Stimulated activated CD8-positive, alpha-beta memory T cell treated with anti-CD3 and anti-CD28 coated beads, Interleukin-15, amount 100 ng/mL, for 1 hour (primary cell): ENCODE data around the gene NAT10.

Source experiments
- DNase-seq: peaks from one replicate; pipeline ENCODE4 v3.0.0-alpha.2; 2020; ENCODE audit warnings: low read depth

The NAT10 gene

DNA sequence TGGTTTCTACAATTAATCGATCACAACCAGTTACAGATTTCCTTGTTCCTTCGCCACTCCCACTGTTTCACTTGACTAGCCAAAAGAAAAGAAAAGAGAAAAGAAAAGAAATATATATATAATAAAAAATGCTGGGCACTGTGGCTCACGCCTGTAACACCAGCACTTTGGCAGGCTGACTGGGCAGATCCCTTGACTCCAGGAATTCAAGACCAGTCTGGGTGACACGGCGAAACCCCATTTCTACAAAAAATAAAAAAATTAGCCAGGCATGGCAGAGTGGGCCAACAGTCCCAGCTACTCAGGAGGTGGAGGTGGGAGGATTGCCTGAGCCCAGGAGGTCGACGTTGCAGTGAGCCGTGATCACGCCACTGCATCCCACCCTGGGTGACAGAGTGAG, 83.8 kb downstream of the NAT10 start:
- no peak for DNase-seq

DNA sequence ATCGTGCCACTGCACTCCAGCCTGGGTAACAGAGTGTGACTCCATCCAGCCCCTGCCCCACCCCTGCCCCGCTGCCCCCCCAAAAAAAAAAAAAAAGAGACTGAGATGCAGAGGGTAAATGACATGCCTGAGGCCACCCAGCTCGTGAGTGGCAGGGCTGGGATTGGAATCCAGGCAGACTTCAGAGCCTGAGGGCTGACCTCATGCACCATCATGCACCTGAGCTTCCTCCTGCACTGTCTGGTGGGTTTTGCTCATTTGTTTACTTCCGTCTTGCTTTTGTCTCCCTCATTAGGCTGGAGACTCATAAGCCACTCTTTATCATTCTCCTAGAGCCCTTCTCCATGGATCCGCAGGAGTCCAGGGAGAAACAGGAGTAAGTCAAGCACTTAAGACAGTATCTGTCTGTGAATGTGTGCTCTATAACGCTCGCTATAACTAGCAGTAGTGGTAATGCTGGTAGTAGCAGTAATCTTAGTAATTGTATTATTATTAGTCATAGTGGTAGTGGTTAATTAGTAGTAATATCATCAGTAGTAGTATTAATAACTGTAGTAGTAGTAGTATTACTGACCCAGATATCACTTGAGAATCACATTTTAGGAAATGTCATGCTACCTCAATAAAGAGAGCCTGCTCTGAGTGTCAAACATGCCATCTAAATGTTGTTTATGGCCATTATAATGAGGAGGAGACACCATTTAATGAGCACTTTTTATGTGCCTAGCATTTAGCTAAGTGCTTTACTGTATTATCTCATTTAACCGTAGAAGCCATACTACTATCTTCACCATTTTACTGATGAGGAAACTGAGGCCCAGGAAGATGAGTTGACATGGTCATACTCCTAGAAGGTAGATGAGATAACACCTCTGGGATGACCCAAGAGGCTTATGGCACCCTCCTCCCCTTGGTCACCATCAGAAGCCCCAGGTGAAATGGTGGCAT, 85.0 kb downstream of the NAT10 start:
- DNase-seq, result no peak

DNA sequence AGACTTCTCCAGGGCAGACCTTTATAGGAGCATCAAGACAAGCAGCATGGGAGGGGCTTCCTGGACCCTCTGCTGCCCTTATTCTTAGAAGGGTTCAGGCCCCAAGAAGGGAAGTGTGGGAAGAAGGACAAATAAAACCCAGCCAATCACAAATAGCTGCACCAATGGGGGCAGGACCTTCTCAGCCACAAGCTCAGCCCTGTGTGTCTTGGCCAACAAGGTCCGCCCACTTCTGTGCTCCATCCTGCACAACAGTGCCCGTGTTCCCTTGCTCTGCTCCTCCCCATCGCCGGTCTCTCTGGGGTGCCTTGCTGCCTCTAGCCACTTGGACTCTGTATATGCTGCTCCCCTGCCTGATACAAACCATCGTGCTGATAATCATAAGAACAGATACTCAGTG, 86.1 kb downstream of the NAT10 start:
- DNase-seq, result no peak

DNA sequence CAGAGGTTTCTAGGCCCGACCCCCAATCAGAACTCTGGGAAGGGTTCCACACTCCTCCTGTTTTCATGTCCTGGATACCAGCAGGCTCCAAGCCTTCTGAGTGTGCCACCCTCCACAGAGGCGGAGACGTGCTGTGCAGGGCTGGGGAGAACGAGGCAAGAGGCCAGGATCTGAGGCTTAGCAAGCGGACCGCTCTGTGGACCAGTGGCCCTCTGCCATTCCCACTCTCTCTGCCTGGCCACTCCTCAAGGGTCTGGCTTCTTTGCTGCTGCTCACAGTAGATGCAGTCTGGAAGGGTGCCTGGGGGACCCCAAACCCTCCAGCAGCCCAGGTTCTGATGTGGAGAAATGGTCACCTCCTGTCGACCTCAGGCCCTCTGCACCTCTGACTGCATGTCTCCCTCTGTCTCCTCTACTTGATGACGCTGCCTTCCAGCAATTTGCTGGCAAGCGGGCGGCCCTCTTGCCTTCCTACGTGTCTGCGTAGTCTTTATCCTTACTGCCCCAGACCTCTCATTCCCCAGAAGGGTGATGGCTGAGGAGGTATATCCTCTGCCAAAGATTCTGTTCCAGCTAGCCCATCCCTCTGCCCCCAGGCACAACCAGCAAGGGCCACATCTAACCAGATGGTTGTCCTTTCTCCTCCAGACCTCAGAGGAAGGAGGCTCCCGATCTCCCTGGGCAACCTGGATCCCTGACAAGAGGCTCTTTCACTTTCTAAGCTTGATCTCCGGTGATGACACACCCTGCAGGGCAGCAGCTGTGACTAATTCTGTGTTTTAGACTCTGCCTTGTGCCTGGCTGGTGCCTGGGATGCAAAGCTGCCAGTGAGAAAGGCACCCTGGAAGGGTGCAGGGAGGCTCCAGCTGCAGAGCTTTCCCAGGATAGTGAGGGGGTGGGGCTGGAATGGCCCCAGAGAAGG, 87.3 kb downstream of the NAT10 start:
- DNase-seq, result no peak

DNA sequence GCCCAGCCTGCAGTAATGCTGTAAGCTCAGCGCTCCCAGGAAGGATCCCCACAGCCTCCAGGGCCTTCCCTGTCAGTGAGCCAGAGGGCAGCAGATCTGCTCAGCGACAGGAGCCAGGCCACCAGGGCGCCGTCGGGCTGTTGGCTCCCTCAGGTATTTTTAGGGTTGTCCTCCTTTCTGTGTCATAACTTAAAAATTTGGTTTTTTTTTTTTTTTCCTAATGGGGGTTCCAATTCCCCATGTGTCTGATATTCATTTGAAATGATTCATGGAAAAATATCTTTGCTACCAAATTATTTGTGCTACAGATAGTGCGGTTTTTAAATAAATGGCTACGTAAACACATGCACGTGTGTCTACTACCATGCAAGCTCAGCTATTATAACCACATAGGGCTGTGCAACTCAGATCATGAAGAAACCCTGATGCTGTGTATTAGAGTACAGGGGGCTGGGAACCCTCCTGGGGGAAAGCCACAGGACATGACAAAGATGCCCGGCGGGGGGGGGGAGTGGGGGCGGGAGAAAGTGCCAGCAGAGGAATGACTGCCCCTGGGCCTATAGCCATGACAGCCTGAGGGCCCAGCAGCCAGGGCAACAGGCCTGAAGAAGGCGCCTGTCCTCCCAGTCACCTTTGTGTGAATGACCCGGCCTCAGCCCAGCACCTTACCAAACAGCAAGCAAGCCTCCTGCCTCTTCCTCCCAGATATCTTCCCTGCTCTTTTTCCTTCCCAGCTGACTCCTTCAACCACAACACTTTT, 89.3 kb downstream of the NAT10 start:
- no peak for DNase-seq
